NCI-H128 (cell line): ENCODE results near the gene PRPSAP1.

Source experiments
- DNase-seq: peaks from one replicate; lab custom pipeline; 2025; ENCODE audit not compliant: unreplicated experiment; lab: John Stamatoyannopoulos, UW

Gene PRPSAP1, protein sequence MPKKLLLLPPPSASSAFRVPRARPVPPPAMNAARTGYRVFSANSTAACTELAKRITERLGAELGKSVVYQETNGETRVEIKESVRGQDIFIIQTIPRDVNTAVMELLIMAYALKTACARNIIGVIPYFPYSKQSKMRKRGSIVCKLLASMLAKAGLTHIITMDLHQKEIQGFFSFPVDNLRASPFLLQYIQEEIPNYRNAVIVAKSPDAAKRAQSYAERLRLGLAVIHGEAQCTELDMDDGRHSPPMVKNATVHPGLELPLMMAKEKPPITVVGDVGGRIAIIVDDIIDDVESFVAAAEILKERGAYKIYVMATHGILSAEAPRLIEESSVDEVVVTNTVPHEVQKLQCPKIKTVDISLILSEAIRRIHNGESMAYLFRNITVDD

DNA sequence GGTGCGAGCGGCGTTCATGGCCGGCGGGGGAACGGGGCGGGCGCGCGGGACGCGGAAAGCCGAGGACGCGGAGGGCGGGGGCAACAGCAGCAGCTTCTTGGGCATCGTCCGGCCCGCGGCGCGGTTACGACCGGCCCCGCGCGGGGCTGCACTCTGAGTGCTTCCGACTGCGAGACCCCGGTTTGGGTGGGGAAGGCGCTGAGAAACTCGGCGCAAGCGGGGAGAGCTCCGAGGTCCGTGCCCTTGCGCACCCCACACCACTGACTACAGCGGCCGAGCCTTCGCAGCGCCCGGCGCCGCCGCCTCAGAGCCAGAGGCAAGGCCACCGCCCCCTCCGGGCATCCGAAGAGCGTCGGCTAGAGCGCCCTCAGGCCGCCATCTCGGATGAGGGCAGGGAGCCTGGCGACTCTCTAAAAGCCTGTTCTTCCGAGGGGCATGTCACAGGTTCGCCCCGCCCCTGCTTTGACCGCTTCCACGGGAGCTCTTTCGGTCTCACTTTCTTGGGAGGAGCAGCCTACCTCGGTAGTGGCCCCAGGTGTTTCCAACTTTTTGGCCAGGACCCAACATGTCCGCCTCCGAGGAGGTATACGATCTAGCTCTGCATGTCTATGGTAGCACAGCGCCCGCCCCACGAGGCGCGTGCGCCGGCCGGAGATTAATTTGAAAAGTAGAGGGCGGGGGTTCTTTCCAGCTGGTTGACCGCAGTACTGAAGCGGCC lies at the start of gene PRPSAP1:
PRPSAP1 (minus strand) TSS at position 318 of the 718 bp plus-strand sequence; CDS start at position 105, 213 bp downstream.
- DNase-seq = peak; percentile 80

DNA sequence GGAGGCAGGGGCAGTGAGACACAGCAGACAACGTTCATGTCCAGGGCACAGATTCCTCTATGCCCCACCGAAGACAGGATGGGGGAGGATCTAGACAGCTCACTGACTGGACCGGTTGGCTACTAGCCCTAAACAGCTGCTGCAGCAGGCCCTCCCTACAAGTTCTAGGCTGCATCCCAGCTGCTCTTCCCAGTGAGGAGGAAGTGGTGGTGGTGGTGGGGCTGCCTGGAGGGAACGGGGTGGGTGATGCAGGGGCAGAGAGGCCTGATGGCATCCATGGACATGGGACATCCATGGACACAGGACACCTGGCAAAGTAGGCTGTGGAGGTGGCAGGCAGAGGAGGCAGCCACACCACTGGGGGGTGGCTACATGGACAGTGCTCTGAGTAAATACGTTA lies 49.0 kb upstream of the PRPSAP1 start:
- DNase-seq = no peak

DNA sequence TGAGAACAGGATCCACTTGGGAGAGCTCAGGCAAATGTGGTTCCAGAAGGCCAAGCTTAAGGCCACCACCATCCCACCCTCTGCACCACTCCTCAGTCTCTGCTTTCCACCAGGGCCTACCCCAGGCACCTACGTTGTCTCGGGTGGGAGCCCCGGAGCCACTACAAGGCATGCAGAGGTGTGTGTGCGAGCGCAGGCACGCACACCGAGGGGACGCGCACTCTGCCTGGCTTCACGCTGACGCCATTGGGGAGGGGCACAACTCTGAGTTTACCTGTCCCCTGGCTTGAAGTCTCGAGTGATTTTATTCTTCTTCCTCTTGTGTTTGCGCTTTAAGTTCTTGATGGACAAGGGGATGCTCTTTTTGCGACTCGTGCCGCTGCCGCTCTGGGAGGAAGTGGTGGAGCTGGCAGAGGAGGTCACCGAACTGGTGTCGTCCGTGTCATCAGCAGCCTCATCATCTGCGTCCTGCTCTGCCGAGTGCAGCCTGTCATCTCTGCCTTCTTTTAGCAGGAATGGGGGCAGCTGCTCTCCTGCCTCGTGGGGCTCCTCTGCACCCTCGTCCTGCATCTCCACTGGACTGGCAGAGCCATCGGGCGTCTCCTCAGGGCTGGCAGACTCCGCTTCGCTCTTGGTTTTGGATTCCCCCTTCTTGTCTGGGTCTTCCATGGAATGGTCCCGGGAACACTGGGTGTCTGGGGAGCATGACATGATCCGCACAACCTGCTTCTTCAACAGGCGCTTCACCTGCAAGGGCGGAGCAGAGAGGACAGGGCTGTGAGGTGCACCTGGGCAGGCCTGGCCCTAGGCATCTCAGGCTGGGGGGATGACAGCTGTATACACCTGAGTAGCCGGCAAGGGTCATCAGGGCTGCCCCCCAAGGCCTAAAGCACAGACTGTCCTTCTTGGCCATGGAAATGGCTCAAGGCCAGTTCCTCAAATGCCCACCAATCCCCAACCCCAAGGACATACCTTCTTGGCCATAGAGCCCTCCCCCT lies 45.8 kb upstream of the PRPSAP1 start:
- no peak for DNase-seq

DNA sequence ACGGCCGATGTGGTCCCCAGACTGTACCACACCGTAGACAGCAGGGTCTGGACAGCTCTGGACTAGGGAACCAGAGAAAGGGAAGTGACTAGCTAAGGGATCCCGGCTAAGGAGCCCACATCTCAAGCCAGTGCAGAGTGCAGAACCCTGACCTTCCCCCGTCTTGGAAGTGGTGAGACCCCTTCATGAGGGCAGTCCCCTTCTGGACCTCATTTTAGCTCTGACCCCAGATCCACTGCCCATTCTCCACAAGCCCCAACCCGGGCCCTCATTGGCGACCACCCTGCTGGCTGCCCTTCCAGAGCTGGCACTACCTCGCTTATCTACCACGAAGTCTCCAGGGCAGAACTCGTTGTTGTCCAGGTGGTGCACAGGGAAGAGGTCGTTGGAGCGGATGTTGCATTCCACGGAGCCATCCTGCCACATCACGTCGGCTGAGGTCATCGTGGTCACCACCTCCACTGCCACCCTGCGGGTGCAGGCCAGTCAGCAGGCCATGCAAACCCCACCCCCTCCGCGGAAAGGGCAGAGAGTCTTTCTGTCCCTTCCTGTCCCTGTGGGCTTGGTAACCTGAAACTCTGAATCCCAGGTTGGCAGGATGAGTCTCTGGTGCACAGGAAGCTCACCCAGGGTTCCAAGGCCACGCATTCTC lies 44.9 kb upstream of the PRPSAP1 start:
- no peak for DNase-seq

DNA sequence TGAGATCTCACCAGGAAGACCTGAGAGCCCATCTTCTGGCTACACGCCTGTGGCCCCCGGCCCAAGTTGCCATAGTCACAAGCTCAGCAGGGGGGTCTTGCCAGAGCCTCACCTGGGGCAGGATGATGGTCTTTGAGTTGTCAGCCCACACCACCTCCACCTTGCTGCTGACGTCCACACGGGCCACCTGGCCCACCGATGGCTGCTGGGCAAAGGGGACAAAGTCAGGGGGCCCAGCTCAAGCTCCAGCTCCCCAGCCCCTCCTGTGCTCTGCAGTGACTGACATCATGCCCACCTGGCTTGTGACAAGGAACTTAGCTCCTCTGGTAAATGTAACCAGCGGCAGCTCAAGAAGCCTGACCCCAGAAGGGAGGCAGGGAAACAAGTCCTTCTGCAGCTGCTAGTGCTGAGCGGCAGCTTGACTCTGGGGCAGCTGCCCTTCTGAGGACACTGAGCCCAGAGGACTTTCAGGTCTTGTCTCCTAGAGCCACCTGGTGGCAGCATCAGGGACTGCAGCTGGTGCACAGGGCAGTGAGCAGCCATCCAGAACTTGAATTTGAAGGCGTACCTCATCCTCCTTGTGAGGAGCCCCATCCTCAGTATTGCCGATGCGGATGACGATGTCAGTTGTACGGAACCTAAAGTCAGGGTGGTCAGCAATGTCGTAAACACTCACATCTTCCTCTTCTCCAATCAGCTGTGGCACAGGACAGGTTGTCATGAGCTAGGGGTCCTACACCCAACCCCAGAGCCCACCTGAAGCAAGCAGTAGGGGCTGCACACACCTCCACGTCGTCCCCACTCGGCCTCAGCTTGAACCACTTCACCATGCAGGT lies 44.2 kb upstream of the PRPSAP1 start:
- DNase-seq = peak; percentile 48

DNA sequence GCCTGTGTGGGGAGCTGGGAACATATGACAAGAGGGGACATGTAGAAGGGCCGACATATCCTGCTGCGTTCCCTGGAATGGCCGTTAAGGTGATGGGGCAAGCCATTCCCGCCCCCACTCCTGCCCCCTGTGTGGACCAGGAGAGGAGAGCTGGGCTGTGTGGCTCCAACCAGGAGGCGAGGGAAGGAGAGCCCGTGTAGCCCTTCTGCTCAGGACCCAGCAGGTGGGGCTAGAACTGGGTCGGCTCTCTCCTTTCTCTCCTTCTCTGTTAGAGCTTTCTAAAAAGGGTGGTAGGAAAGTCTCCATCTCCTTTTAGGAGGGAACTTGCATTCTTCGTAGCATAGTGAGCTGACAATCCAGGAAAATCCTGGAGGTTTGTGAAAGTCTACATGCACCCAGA lies 43.5 kb upstream of the PRPSAP1 start:
- no peak for DNase-seq

DNA sequence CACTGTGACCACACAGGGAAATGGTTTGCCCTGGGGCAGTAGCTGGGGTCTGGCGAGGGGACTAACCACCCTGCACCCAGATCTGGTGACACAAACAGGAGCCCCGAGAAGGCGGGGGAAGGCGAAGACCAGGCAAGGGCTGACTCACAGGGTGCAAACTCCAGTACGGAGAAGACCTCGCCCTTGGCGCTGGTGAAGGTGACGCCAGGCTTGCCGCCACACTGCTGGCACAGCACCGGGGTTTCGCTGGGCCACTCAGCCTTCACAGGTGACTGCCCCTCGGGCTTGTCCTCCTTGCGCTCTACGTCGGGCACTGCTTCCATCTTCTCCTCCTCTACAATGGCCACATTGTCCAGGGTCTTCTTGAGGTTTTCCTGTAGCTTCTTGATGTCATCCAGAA lies 42.3 kb upstream of the PRPSAP1 start:
- DNase-seq = no peak

DNA sequence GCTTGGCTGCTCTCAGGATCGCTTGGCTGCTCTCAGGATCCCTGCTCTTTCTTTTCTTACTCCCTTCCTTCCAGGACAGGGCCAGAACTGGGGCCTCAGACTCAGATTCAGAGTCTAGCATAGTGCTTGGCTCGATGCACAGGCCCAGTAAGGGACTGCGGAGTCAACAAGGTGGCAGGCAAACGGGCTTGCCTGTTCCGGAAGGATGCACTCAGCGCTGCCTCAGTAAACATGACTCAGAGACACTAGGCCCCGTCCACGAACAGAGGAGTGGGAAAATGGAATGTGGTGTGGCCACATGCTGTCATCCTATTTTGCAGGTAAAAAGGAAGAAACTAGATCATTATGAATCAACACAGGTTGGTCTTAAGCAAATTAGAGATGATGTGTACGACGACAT lies 40.5 kb upstream of the PRPSAP1 start:
- no peak for DNase-seq

DNA sequence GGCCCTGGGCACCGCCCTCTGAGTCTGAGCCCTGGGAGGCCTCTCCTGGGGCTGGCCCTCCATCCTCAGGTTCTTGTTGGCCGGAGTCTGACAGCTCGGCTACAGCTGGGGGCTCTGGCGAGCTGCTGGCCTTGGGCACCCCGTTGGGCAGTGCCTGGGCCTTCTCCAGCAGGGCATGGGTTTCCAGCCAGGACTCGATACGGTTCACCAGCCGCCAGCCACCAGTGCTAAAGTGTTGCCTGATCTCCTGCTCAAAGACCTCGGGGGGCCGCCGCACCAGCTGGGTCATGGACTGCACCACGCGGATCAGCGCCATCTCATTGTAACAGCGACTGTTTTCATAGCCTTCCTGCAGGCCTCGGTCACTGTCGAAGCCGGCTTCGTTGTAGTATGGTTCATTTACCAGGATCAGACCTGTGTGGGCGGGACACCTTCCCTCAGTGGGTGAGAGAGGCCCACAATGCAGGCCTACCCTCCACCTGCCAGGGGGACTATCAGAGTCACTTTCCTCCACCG lies 37.5 kb upstream of the PRPSAP1 start:
- no peak for DNase-seq

DNA sequence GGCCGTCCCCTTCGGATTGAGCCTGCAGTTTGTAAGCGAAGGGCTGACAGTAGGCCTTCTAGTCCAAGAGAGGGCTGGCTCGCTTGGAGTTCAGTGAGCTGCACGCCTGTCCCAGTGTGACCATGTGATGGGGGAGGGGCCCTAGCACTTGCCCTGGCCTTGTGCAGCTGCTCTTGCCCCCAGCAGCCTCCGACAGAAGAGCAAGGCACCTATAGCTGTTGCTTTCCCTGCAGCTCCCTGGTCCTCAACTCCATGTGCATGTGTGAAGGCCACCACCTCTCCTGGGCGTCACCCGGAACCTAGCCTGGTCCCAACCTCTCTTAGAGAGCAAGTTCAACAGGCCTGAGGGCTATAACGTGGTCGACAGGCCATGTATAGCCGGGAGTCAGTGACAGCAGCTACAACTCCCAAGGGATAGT lies 36.3 kb upstream of the PRPSAP1 start:
- DNase-seq = no peak

DNA sequence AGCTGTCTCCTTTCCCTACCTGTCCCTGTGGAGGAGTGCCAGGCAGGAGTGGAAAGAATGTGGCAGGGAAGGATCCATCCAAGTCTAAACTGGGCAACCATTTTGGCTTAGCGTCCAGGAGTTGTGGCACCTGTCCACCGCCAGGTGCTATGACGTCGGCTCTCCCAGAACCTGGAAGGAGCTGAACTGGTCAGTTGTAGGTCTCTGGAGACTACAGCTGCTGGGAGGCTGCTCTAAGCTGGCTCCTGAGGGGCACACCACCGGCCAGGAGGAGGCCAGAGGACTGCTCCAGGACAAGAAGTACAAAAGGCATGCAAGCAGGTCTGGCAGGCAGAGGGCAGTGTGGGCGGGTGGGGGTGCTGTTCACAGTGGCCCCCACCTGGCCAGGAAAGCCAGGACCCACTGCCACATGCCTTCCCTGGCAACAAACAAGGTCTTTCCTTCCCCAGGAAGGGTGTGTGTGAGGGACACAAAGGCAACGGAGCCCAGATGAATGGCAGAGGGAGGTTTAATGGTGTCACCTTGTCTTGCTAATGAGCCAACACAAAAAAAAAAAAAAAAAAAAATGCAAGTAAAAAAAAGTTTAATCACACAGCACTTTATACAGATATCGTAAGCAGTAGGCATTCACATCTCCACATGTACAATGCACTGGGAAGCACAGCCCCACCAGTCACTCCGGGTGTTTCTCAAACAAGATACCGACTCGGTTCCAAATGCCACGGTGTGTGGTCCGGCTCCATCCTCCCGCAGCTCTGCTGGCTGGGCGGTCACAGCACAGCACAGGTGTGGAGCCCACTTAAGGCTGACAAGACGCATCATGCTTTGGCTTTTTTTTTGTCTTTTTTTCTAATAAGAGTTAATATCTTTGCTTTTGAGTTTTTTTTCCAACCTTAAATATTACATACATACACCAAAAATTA lies 35.5 kb upstream of the PRPSAP1 start:
- DNase-seq = no peak

DNA sequence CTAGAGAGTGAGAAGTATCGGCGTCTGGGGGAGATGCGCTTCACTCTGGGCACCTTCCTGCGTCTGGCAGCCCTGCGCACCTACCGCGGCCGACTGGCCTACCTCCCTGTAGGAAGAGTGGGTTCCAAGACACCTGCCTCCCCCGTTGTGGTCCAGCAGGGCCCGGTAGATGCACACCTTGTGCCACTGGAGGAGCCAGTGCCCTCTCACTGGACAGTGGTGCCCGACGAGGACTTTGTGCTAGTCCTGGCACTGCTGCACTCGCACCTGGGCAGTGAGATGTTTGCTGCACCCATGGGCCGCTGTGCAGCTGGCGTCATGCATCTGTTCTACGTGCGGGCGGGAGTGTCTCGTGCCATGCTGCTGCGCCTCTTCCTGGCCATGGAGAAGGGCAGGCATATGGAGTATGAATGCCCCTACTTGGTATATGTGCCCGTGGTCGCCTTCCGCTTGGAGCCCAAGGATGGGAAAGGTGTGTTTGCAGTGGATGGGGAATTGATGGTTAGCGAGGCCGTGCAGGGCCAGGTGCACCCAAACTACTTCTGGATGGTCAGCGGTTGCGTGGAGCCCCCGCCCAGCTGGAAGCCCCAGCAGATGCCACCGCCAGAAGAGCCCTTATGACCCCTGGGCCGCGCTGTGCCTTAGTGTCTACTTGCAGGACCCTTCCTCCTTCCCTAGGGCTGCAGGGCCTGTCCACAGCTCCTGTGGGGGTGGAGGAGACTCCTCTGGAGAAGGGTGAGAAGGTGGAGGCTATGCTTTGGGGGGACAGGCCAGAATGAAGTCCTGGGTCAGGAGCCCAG lies 33.5 kb upstream of the PRPSAP1 start:
- no peak for DNase-seq

DNA sequence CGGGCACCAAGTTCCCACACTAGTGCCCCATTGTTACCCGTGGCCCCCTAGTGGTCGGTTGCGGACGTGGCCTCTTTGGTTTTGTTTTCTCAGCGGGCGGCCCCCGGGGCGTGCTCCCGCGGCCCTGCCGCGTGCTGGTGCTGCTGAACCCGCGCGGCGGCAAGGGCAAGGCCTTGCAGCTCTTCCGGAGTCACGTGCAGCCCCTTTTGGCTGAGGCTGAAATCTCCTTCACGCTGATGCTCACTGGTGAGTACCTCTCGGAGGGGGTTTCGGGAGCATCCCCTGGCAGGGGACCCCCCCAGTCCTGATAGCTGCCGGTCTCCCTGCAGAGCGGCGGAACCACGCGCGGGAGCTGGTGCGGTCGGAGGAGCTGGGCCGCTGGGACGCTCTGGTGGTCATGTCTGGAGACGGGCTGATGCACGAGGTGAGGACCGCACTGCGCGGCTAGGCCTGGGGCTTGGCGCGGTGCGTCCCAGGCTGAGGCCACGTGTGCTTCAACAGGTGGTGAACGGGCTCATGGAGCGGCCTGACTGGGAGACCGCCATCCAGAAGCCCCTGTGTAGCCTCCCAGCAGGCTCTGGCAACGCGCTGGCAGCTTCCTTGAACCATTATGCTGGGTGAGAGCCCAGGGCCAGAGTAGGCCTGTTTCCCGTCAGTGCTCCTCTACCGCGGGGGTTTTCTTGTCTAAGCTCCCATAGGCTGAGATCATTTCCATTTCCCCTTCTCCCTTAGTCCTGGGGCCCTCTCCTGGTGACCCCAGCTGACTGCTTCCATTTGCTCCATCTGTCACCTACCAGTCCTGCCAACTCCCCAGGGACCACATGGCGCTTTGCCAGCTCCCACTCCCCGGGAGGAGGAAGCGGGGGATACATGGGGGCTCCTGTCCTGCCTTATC lies 32.4 kb upstream of the PRPSAP1 start:
- DNase-seq = no peak

DNA sequence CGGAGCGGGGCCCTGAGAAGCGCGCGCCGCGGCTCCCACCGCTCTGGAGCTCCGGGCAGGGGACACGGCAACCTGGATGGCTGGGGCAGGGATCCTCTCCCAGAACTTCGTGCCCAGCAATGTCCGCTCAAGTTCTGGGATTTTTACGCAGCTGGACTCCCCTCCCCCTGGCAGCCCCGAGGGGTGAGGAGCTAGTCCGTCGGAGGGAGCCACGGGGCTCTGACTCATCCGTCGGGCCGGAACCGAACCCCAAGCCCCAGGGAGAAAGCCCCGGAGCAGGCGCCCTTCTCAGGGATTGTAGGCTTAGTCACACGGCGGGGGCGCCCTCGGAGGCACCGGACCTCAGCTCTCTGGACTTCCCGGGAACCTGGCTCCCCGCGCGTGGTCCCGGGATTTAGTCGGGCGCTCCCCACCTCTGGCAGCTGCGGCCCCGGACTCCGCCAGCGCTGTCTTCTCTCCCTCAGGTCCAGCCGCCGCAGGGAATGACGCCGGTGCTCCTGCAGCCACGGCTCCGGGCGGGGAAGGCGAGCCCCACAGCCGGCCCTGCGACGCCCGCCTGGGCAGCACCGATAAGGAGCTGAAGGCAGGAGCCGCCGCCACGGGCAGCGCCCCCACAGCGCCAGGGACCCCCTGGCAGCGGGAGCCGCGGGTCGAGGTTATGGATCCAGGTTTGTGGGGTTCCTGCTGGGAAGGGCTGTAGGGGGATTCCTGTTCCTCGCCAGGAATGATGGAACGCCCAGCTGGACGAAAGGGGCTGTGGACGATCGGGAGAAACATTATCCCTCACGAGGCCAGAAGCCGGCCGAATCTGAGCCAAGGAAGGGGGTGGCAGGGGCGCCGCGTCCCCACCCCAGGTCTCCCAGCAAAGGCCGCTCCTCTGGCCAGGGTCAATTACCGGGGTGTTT lies 31.5 kb upstream of the PRPSAP1 start:
- no peak for DNase-seq

DNA sequence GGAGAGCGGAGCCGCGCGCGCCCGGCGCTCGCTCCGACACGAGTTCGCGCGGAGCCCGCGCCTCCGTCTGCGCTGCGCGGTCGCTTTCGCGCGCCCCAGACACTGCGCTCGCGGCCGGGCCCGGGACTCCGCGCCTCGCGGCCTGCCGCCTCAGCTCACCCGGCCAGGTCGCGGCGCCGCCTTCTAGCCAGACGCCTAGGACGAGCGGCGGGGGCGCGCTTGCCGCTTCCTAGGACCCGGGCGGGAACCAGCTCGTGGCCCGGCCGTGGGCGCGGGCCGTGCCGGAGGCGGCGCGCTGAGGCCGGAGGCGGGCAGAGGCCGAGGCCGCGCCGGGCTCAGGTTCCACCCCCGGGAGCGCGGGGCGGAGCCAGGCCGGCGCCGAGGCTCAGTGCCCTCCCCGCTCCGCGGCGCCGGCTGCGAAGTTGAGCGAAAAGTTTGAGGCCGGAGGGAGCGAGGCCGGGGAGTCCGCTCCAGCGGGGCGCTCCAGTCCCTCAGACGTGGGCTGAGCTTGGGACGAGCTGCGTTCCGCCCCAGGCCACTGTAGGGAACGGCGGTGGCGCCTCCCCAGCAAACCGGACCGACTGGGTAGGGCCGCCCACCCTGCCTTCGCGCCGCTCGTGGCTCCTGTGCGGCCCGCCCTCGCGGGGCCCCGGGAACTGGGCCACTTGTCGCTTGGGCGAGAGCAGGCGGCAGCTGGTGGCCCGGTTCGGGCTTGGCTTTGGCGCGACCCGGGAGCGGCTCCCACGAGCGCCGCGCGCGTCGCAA lies 30.7 kb upstream of the PRPSAP1 start, which contains the start of gene SPHK1:
SPHK1 (plus strand) TSS at position 388 of the 765 bp plus-strand sequence. CDS start 1,036 bp downstream, outside the sequence.
- DNase-seq = no peak
